Measurements from ENCODE around the gene CTBP1.

CTBP1 gene

GRCh38 chr4:1194010-1194900 is 54.7 kb downstream of the CTBP1 start:
- peaks cover 5% of the 10 kb centered on the region for H3K36me3 ChIP-seq (ENCODE audit: control insufficient read depth, insufficient read depth, low read length)
- TF ChIP-seq, protein P1, sequence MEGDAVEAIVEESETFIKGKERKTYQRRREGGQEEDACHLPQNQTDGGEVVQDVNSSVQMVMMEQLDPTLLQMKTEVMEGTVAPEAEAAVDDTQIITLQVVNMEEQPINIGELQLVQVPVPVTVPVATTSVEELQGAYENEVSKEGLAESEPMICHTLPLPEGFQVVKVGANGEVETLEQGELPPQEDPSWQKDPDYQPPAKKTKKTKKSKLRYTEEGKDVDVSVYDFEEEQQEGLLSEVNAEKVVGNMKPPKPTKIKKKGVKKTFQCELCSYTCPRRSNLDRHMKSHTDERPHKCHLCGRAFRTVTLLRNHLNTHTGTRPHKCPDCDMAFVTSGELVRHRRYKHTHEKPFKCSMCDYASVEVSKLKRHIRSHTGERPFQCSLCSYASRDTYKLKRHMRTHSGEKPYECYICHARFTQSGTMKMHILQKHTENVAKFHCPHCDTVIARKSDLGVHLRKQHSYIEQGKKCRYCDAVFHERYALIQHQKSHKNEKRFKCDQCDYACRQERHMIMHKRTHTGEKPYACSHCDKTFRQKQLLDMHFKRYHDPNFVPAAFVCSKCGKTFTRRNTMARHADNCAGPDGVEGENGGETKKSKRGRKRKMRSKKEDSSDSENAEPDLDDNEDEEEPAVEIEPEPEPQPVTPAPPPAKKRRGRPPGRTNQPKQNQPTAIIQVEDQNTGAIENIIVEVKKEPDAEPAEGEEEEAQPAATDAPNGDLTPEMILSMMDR (IDR thresholded peaks at IDR 0.05; ENCODE audit: insufficient read depth, low read length, poor library complexity, severe bottlenecking), result no peak
- no peak for DNase-seq (ENCODE audit: extremely low read depth, insufficient read length)
- no peaks in the 10 kb centered on the region for H3K27me3 ChIP-seq (replicated peaks; ENCODE audit: control insufficient read depth, insufficient read depth, low read length)
- no peak overlapping the region for H3K4me3 ChIP-seq (replicated peaks; ENCODE audit: low read depth, low read length)

- no peak overlapping the region for H3K4me3 ChIP-seq (replicated peaks; ENCODE audit: low read depth, low read length)
- H3K36me3 ChIP-seq (ENCODE audit: control insufficient read depth, insufficient read depth, low read length), result peaks cover 5% of the 10 kb centered on the region
- H3K27me3 ChIP-seq (replicated peaks; ENCODE audit: control insufficient read depth, insufficient read depth, low read length), result no peaks in the 10 kb centered on the region
- DNase-seq (ENCODE audit: extremely low read depth, insufficient read length), result no peak
- TF ChIP-seq, protein P1 (IDR thresholded peaks at IDR 0.05; ENCODE audit: insufficient read depth, low read length, poor library complexity, severe bottlenecking), result no peak
Measured at GRCh38 chr4:1193206-1194009, 55.5 kb downstream of the CTBP1 start.

- peak; percentile 3 for DNase-seq (ENCODE audit: extremely low read depth, insufficient read length)
- TF ChIP-seq, protein P1 (IDR thresholded peaks at IDR 0.05; ENCODE audit: insufficient read depth, low read length, poor library complexity, severe bottlenecking), result no peak
- H3K27me3 ChIP-seq (replicated peaks; ENCODE audit: control insufficient read depth, insufficient read depth, low read length), result no peaks in the 10 kb centered on the region
- no peak overlapping the region for H3K4me3 ChIP-seq (replicated peaks; ENCODE audit: low read depth, low read length)
- peaks cover 5% of the 10 kb centered on the region for H3K36me3 ChIP-seq (ENCODE audit: control insufficient read depth, insufficient read depth, low read length)
Measured at GRCh38 chr4:1192493-1193205, 56.3 kb downstream of the CTBP1 start.

DNA sequence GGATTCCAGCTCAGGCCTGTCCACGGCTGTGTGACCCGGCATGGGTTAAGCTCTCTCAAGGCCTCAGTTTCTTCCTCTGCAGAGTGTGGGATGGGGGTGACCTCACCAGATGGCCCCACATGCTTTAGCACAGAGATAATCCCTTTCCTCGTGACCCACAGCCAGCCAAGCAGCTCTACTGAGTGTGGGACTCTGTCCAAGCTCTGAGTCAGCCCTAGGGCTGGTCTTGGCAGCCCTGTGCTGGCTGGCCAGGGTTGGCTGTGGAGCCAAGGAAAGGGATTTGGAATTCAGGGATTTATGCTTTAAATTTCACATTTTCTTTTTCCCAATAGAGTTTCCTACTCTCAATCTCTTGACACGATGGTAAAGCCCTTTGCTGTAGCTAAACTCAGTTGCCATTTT is 56.8 kb downstream of the CTBP1 start:
- Histone ChIP-seq H3K27me3 (replicated peaks; ENCODE audit: control insufficient read depth, insufficient read depth, low read length) (no peaks in the 10 kb centered on the region), H3K36me3 (ENCODE audit: control insufficient read depth, insufficient read depth, low read length) (peaks cover 5% of the 10 kb centered on the region), H3K4me3 (replicated peaks; ENCODE audit: low read depth, low read length) (no peak overlapping the region)
- no peak for DNase-seq (ENCODE audit: extremely low read depth, insufficient read length)
- TF ChIP-seq, protein P1 (IDR thresholded peaks at IDR 0.05; ENCODE audit: insufficient read depth, low read length, poor library complexity, severe bottlenecking), result no peak

DNA sequence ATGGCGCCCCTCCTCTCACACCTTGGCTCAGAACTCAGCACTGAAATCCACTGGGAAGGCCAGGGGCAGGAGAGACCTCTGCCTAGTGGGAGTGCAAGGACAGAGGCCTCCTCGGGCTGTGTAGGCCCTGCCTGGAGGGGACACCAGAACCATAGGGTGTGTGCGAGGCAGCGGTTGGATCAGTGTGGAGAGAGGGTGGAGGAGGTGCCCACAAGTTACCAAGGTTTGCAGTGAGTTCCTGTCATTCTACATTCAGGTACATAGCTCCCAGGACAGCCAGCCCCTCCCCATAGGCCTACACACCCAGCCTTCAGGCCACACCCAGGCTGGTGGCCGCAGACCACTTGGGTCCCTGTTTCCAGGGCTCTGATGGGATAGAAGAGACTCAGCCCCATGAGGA is 57.3 kb downstream of the CTBP1 start:
- H3K36me3 ChIP-seq (ENCODE audit: control insufficient read depth, insufficient read depth, low read length), result peaks cover 3% of the 10 kb centered on the region
- H3K27me3 ChIP-seq (replicated peaks; ENCODE audit: control insufficient read depth, insufficient read depth, low read length), result no peaks in the 10 kb centered on the region
- TF ChIP-seq, protein P1 (IDR thresholded peaks at IDR 0.05; ENCODE audit: insufficient read depth, low read length, poor library complexity, severe bottlenecking), result no peak
- DNase-seq (ENCODE audit: extremely low read depth, insufficient read length), result peak; percentile 5
- H3K4me3 ChIP-seq (replicated peaks; ENCODE audit: low read depth, low read length), result no peak overlapping the region
